Spleen (tissue), 11 donors: ENCODE data around the gene TBC1D22A. TPM values are rescaled to one million over a fixed set of nuclear protein-coding genes. Genes with fewer than 3 reads are reported as not detected.

Experiments
- DNase-seq: peaks from one replicate; pipeline ENCODE4 v3.0.0-alpha.2; 2020
- H3K27ac ChIP-seq, 8 donors: fragments of 200-600 bp; sonication (generic) in 7 of 8; 1 replicate in 4 of 8; 2 replicates in 4 of 8; pipeline versions ENCODE4 v1.5.0 to v1.8.0; 2016 to 2021; ENCODE audit warnings: inconsistent platforms in 4 of 8, mild to moderate bottlenecking in 4 of 8, moderate library complexity in 1 of 8
- H3K27me3 ChIP-seq, 7 donors: fragments of 200-600 bp; sonication (generic) in 6 of 7; replicated peaks in 1 of 7; 1 replicate in 4 of 7; 2 replicates in 3 of 7; pipeline versions ENCODE4 v1.5.0 to v1.8.0; 2016 to 2021; ENCODE audit warnings: inconsistent platforms in 3 of 7, mild to moderate bottlenecking in 1 of 7
- H3K36me3 ChIP-seq, 6 donors: fragments of 200-600 bp; sonication (generic) in 5 of 6; 1 replicate in 4 of 6; 2 replicates in 2 of 6; pipeline versions ENCODE4 v1.5.0 to v1.8.0; 2016 to 2021; ENCODE audit warnings: inconsistent platforms in 2 of 6
- H3K4me1 ChIP-seq, 6 donors: fragments of 200-600 bp; sonication (generic) in 5 of 6; 1 replicate in 3 of 6; 2 replicates in 3 of 6; pipeline versions ENCODE4 v1.5.0 to v1.8.0; 2016 to 2021; ENCODE audit warnings: inconsistent platforms in 3 of 6
- H3K4me3 ChIP-seq, 8 donors: fragments of 200-600 bp; sonication (generic) in 7 of 8; 1 replicate in 4 of 8; 2 replicates in 4 of 8; pipeline versions ENCODE4 v1.5.0 to v1.8.0; 2016 to 2021; ENCODE audit warnings: inconsistent platforms in 4 of 8, mild to moderate bottlenecking in 4 of 8, moderate library complexity in 2 of 8
- H3K9me3 ChIP-seq, 8 donors: fragments of 200-600 bp; sonication (generic) in 7 of 8; 1 replicate in 4 of 8; 2 replicates in 4 of 8; pipeline versions ENCODE4 v1.5.0 to v1.8.0; 2016 to 2021; ENCODE audit warnings: inconsistent platforms in 4 of 8
- CTCF ChIP-seq, 11 experiments: fragments of 200-600 bp in 7 of 11; fragments of 450-650 bp in 4 of 11; sonication (generic) in 4 of 11; IDR thresholded peaks in 8 of 11; conservative IDR thresholded peaks in 3 of 11; 1 replicate in 7 of 11; 2 replicates in 4 of 11; pipeline versions ENCODE4 v1.4.0 to v1.8.0; 2016 to 2021; ENCODE audit warnings: antibody characterized with exemption in 11 of 11, inconsistent platforms in 4 of 11, mild to moderate bottlenecking in 1 of 11
- POLR2A ChIP-seq, 3 donors: fragments of 450-650 bp; IDR thresholded peaks; one replicate each; pipeline ENCODE4 v1.5.1; 2017; ENCODE audit warnings: antibody characterized with exemption in 3 of 3, mild to moderate bottlenecking in 1 of 3
- POLR2AphosphoS5 ChIP-seq, 3 donors: sonication (generic); formaldehyde crosslinking; IDR thresholded peaks; one replicate each; pipeline ENCODE4 v1.5.1; 2017; ENCODE audit warnings: antibody characterized with exemption in 3 of 3
- WGBS, 5 donors: extraction: QIAGEN DNeasy Blood & Tissue Kit in 3 of 5; methylation state at CpG; one replicate each; pipeline versions ENCODE4 v1.1.5 to v1.1.7; 2013 to 2018; 5-methylcytosine and 5-hydroxymethylcytosine counted together
- intact Hi-C: fragments of 100-400 bp; cut with DNase I; formaldehyde crosslinking; loops from one replicate; pipeline ENCODE4 v1.15.0; 2023; ENCODE audit warnings: low total_unique reads
- polyA plus RNA-seq, 3 donors: library from polyadenylated mRNA; stranded (reverse); fragments of 200-250 nt; gene quantifications; one replicate each; pipeline ENCODE4 v1.2.1, GENCODE V29; 2013
- total RNA-seq, 7 donors: library from RNA; depleted of rRNA in 3 of 7; stranded (reverse); fragments of >200 nt in 3 of 7; fragmentation: NEBNext Ultra II Directional in 4 of 7; extraction: Animal tissue kit (Norgen Biotek cat#: 25700) in 4 of 7; gene quantifications; one replicate each; pipeline versions ENCODE4 v1.1.0 to v1.2.1, GENCODE V29; 2016 to 2021
- donor health status: healthy with polysubstance abuse.
- donor health status: DM: no; HTN: no; CAD: no; lungs with moderate emphysema.
- donor health status: DM: no; HTN: no; CAD: no.
- donor health status: Bipolar disorder and iron deficiency.
- donor health status: healthy.
- donor health status: DM: no; HTN: no; CAD: no.
- donor health status: DM: yes; HTN: yes; CAD: no.

The TBC1D22A gene
- total and polyA plus RNA-seq, 10 donors = 17.2 to 66.9 (median 49.6) TPM

- peak overlapping the region in 1 of 8 donors; percentile 22 for H3K27ac ChIP-seq
- peak; percentile 63 for DNase-seq
- no peak for TF ChIP-seq POLR2A (IDR thresholded peaks at IDR 0.05)
- no peak for TF ChIP-seq CTCF (IDR thresholded peaks at IDR 0.05 in 8 of 11, conservative IDR thresholded peaks at IDR 0.05 in 3 of 11)
- TF ChIP-seq POLR2AphosphoS5 (IDR thresholded peaks at IDR 0.05) = no peak
- no peaks in the 10 kb centered on the region for H3K27me3 ChIP-seq
- 85 to 92% (median 92%) methylated on average over 14 to 15 of the region's 15 CpGs for WGBS, 5 donors
- H3K4me1 ChIP-seq = no peaks in the 10 kb centered on the region
- intact Hi-C loops = no loop called here
- H3K9me3 ChIP-seq = no peaks in the 10 kb centered on the region
- no peak overlapping the region for H3K4me3 ChIP-seq
- peaks cover 0 to 97% (median 19%) of the 10 kb centered on the region in 6 donors for H3K36me3 ChIP-seq
These were observed 296.6 kb downstream of the TBC1D22A start for GRCh38 chr22:47059076-47059475.

DNA sequence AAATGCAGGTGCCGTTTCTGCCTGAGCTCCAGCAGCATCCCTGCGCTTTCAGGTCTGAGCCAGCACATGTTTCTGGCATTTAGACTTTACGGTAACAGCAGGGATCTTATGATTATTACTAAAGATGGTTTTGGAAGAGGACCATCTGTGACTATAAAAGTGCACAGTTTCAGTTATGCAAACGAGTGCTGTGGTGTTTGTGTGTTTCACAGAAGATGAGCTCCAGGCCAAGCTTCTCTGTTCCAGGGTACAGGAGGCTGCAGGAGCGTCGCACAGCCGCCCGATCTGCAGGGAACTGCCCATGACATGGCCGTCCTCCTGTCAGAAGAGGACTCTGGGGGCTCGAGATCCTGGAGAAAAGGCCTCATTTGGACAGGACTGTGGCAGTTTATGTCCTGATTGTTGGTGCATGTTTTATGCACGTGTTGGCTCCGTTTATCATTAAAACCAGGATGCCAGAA lies 297.3 kb downstream of the TBC1D22A start:
- no peak overlapping the region for H3K27ac ChIP-seq
- intact Hi-C loops = no loop called here
- no peaks in the 10 kb centered on the region for H3K9me3 ChIP-seq
- no peak overlapping the region for H3K4me3 ChIP-seq
- no peaks in the 10 kb centered on the region for H3K27me3 ChIP-seq
- no peaks in the 10 kb centered on the region for H3K4me1 ChIP-seq
- TF ChIP-seq POLR2AphosphoS5 (IDR thresholded peaks at IDR 0.05) (no peak), CTCF (IDR thresholded peaks at IDR 0.05 in 8 of 11, conservative IDR thresholded peaks at IDR 0.05 in 3 of 11) (no peak), POLR2A (IDR thresholded peaks at IDR 0.05) (no peak)
- WGBS, 5 donors = 78 to 91% (median 84%) methylated on average over 12 of the region's 12 CpGs
- H3K36me3 ChIP-seq = peaks cover 0 to 95% (median 17%) of the 10 kb centered on the region in 6 donors
- DNase-seq = peak; percentile 25

- 92 to 97% (median 95%) methylated on average over 12 to 15 of the region's 15 CpGs for WGBS, 5 donors
- DNase-seq = peak; percentile 21
- H3K36me3 ChIP-seq = peaks cover 0 to 96% (median 17%) of the 10 kb centered on the region in 6 donors
- H3K27me3 ChIP-seq = no peaks in the 10 kb centered on the region
- no peak overlapping the region for H3K27ac ChIP-seq
- intact Hi-C loops = no loop called here
- no peak overlapping the region for H3K4me3 ChIP-seq
- H3K9me3 ChIP-seq = no peaks in the 10 kb centered on the region
- TF ChIP-seq POLR2A (IDR thresholded peaks at IDR 0.05) (no peak), CTCF (IDR thresholded peaks at IDR 0.05 in 8 of 11, conservative IDR thresholded peaks at IDR 0.05 in 3 of 11) (no peak), POLR2AphosphoS5 (IDR thresholded peaks at IDR 0.05) (no peak)
- H3K4me1 ChIP-seq = peaks cover 0 to 2% (median 0%) of the 10 kb centered on the region in 6 donors
These were observed 298.3 kb downstream of the TBC1D22A start for GRCh38 chr22:47060718-47061117.

GRCh38 chr22:47061226-47061625 lies 298.8 kb downstream of the TBC1D22A start:
- Histone ChIP-seq H3K4me1 (peaks cover 0 to 4% (median 0%) of the 10 kb centered on the region in 6 donors), H3K27ac (no peak overlapping the region), H3K27me3 (no peaks in the 10 kb centered on the region), H3K4me3 (no peak overlapping the region), H3K36me3 (peaks cover 0 to 96% (median 16%) of the 10 kb centered on the region in 6 donors), H3K9me3 (no peaks in the 10 kb centered on the region)
- peak; percentile 54 for DNase-seq
- 89 to 94% (median 91%) methylated on average over 14 of the region's 14 CpGs for WGBS, 5 donors
- intact Hi-C loops = no loop called here
- TF ChIP-seq CTCF (IDR thresholded peaks at IDR 0.05 in 8 of 11, conservative IDR thresholded peaks at IDR 0.05 in 3 of 11) = no peak
